Endodermal cell (in vitro differentiated cells): ENCODE results near the gene PPM1D. TPM values are rescaled to one million over a fixed set of nuclear protein-coding genes. Genes with fewer than 3 reads are reported as not detected.

Experiments
- DNase-seq: peaks from one replicate; pipeline ENCODE4 v3.0.0-alpha.2; 2017
- H3K27ac ChIP-seq: 2 replicates; pipeline ENCODE4 v1.5.1; 2013; ENCODE audit warnings: mild to moderate bottlenecking, low read depth, low read length, moderate library complexity
- H3K27me3 ChIP-seq: 2 replicates; pipeline ENCODE4 v1.6.1; 2013; ENCODE audit warnings: mild to moderate bottlenecking, low read length, moderate library complexity; ENCODE audit not compliant: insufficient read depth, control insufficient read depth, poor library complexity, severe bottlenecking
- H3K36me3 ChIP-seq: 2 replicates; pipeline ENCODE4 v1.7.0; 2013; ENCODE audit warnings: mild to moderate bottlenecking, low read length, moderate library complexity; ENCODE audit not compliant: control insufficient read depth, insufficient read depth
- H3K4me1 ChIP-seq: one replicate; pipeline ENCODE4 v1.7.0; 2013; ENCODE audit warnings: low read length; ENCODE audit not compliant: control insufficient read depth, insufficient read depth
- H3K4me3 ChIP-seq: 2 replicates; pipeline ENCODE4 v1.5.1; 2013; ENCODE audit warnings: mild to moderate bottlenecking, low read length, moderate library complexity
- H3K9ac ChIP-seq: 2 replicates; pipeline ENCODE4 v1.6.1; 2013; ENCODE audit warnings: mild to moderate bottlenecking, low read length, moderate library complexity; ENCODE audit not compliant: poor library complexity, severe bottlenecking; ENCODE audit errors: extremely low read depth
- H3K9me3 ChIP-seq: 2 replicates; pipeline ENCODE4 v1.6.1; 2013; ENCODE audit warnings: mild to moderate bottlenecking, low read length, moderate library complexity; ENCODE audit not compliant: control insufficient read depth
- H3K27ac Mint-ChIP-seq: 2 replicates; pipeline ENCODE4 v1.8.0; 2020; ENCODE audit warnings: mixed read lengths
- H3K27me3 Mint-ChIP-seq: 2 replicates; pipeline ENCODE4 v1.8.0; 2021; ENCODE audit warnings: mild to moderate bottlenecking, mixed read lengths; ENCODE audit not compliant: insufficient read depth
- H3K36me3 Mint-ChIP-seq: 2 replicates; pipeline ENCODE4 v1.8.0; 2020; ENCODE audit warnings: low read depth, mixed read lengths
- H3K4me1 Mint-ChIP-seq: 2 replicates; pipeline ENCODE4 v1.8.0; 2020; ENCODE audit warnings: mixed read lengths
- H3K4me3 Mint-ChIP-seq: 2 replicates; pipeline ENCODE4 v1.8.0; 2020; ENCODE audit warnings: mild to moderate bottlenecking, moderate library complexity, mixed read lengths
- H3K9me3 Mint-ChIP-seq: 2 replicates; pipeline ENCODE4 v1.8.0; 2020; ENCODE audit warnings: mild to moderate bottlenecking, mixed read lengths
- WGBS, 2 experiments: methylation state at CpG; one replicate each; pipeline versions ENCODE4 v1.1.5 to v1.1.7; 2013; ENCODE audit warnings: missing lambda C conversion rate in 2 of 2, mixed read lengths in 1 of 2; ENCODE audit not compliant: insufficient coverage in 1 of 2, insufficient read length in 1 of 2; 5-methylcytosine and 5-hydroxymethylcytosine counted together
- total RNA-seq, 2 donors: library from RNA; stranded (reverse); fragmentation: NEBNext Ultra II Directional in 1 of 2; extraction: Animal tissue kit (Norgen Biotek cat#: 25700) in 1 of 2; gene quantifications; 2 replicates in 1 of 2; 3 replicates in 1 of 2; pipeline ENCODE4 v1.2.1, GENCODE V29; 2021
- TF ChIP-seq, protein P1 (sequence below): fragments of 200-600 bp; sonication (generic); conservative IDR thresholded peaks from 2 replicates; pipeline ENCODE4 v1.5.0; 2021; ENCODE audit warnings: antibody characterized with exemption, mild to moderate bottlenecking

Gene PPM1D
- total RNA-seq, 2 donors from 2014 or later: 9.4 to 13.0 TPM

DNA sequence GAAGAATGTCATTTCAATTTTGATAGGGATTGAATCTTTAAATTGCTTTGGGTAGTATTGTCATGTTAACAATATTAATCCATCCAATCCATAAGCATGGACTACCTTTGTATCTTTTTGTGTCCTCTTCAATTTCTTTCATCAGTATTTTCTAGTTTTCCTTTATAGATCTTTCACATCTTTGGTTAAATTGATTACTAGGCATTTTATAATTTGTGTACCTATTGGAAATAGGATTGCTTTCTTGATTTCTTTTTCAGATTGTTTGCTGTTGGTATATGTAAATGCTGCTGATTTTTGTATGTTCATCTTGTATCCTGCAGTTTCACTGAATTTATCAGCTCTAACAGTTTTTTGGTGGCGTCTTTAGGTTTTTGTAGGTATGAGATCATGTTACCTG lies 53.6 kb downstream of the PPM1D start:
- no peaks in the 10 kb centered on the region for H3K27me3 Mint-ChIP-seq
- no peak overlapping the region for H3K27ac Mint-ChIP-seq
- H3K4me3 Mint-ChIP-seq: no peak overlapping the region
- peaks cover 38% of the 10 kb centered on the region for H3K36me3 Mint-ChIP-seq
- H3K27ac ChIP-seq: no peak overlapping the region
- 89% methylated on average over 1 of the region's 1 CpG; no CpG with 5 or more reads in 1 of the 2 experiments for WGBS, 2 experiments
- peaks cover 47% of the 10 kb centered on the region for H3K36me3 ChIP-seq
- DNase-seq: no peak
- H3K4me1 ChIP-seq: no peaks in the 10 kb centered on the region
- H3K9me3 ChIP-seq: no peaks in the 10 kb centered on the region
- H3K27me3 ChIP-seq: no peaks in the 10 kb centered on the region
- TF ChIP-seq, protein P1, sequence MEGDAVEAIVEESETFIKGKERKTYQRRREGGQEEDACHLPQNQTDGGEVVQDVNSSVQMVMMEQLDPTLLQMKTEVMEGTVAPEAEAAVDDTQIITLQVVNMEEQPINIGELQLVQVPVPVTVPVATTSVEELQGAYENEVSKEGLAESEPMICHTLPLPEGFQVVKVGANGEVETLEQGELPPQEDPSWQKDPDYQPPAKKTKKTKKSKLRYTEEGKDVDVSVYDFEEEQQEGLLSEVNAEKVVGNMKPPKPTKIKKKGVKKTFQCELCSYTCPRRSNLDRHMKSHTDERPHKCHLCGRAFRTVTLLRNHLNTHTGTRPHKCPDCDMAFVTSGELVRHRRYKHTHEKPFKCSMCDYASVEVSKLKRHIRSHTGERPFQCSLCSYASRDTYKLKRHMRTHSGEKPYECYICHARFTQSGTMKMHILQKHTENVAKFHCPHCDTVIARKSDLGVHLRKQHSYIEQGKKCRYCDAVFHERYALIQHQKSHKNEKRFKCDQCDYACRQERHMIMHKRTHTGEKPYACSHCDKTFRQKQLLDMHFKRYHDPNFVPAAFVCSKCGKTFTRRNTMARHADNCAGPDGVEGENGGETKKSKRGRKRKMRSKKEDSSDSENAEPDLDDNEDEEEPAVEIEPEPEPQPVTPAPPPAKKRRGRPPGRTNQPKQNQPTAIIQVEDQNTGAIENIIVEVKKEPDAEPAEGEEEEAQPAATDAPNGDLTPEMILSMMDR: no peak
- H3K9ac ChIP-seq: no peak overlapping the region
- H3K4me1 Mint-ChIP-seq: no peaks in the 10 kb centered on the region
- no peak overlapping the region for H3K4me3 ChIP-seq
- H3K9me3 Mint-ChIP-seq: no peaks in the 10 kb centered on the region

DNA sequence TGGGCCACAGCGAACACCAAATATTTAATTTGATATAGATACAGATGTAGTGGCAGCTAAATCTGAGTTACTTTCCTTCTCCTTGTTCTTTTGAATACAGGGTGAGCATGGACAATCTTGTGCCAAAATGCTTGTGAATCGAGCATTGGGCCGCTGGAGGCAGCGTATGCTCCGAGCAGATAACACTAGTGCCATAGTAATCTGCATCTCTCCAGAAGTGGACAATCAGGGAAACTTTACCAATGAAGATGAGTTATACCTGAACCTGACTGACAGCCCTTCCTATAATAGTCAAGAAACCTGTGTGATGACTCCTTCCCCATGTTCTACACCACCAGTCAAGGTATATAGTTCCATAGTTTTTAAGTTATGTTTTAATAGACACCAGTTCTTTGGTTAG lies 56.5 kb downstream of the PPM1D start:
- peaks cover 21% of the 10 kb centered on the region for H3K36me3 Mint-ChIP-seq
- H3K27ac Mint-ChIP-seq: no peak overlapping the region
- peaks cover 5% of the 10 kb centered on the region for H3K4me1 Mint-ChIP-seq
- no peak overlapping the region for H3K9ac ChIP-seq
- H3K4me1 ChIP-seq: no peaks in the 10 kb centered on the region
- peaks cover 28% of the 10 kb centered on the region for H3K36me3 ChIP-seq
- no peak overlapping the region for H3K27ac ChIP-seq
- H3K27me3 ChIP-seq: no peaks in the 10 kb centered on the region
- TF ChIP-seq, protein P1: no peak
- DNase-seq: no peak
- H3K4me3 ChIP-seq: no peak overlapping the region
- no peak overlapping the region for H3K4me3 Mint-ChIP-seq
- WGBS, 2 experiments: 98 to 100% methylated on average over 3 to 5 of the region's 5 CpGs
- no peaks in the 10 kb centered on the region for H3K27me3 Mint-ChIP-seq
- H3K9me3 ChIP-seq: no peaks in the 10 kb centered on the region
- H3K9me3 Mint-ChIP-seq: no peaks in the 10 kb centered on the region

- H3K27ac ChIP-seq: no peak overlapping the region
- no peak for DNase-seq
- peaks cover 35% of the 10 kb centered on the region for H3K36me3 ChIP-seq
- H3K9me3 Mint-ChIP-seq: no peaks in the 10 kb centered on the region
- WGBS, 2 experiments: 85 to 92% methylated on average over 1 of the region's 1 CpG
- H3K4me3 Mint-ChIP-seq: no peak overlapping the region
- TF ChIP-seq, protein P1: no peak
- peak overlapping the region; percentile 22 for H3K9ac ChIP-seq
- peak overlapping the region; percentile 24 for H3K4me3 ChIP-seq
- H3K27ac Mint-ChIP-seq: peak overlapping the region; percentile 59
- peaks cover 20% of the 10 kb centered on the region for H3K36me3 Mint-ChIP-seq
- H3K27me3 ChIP-seq: no peaks in the 10 kb centered on the region
- H3K4me1 ChIP-seq: no peaks in the 10 kb centered on the region
- no peaks in the 10 kb centered on the region for H3K9me3 ChIP-seq
- peaks cover 5% of the 10 kb centered on the region for H3K4me1 Mint-ChIP-seq
- no peaks in the 10 kb centered on the region for H3K27me3 Mint-ChIP-seq
These were observed 59.2 kb downstream of the PPM1D start for GRCh38 chr17:60659156-60659555.
